Neural progenitor cell (in vitro differentiated cells): ENCODE results near the gene ISM1. TPM values are rescaled to one million over a fixed set of nuclear protein-coding genes. Genes with fewer than 3 reads are reported as not detected.

Experiments used
- DNase-seq: peaks from one replicate; pipeline ENCODE4 v3.0.0-alpha.2; 2016; ENCODE audit warnings: low spot score
- H2AFZ ChIP-seq: fragments of 200-600 bp; sonication (generic); replicated peaks from 2 replicates; pipeline ENCODE4 v1.6.1; 2016; ENCODE audit warnings: antibody characterized with exemption
- H3F3A ChIP-seq: fragments of 200-600 bp; sonication (generic); 2 replicates; pipeline ENCODE4 v1.6.1; 2016; ENCODE audit warnings: antibody characterized with exemption, low read depth
- H3K27ac ChIP-seq: fragments of 200-600 bp; sonication (generic); 2 replicates; pipeline ENCODE4 v1.5.1; 2016; ENCODE audit warnings: mild to moderate bottlenecking
- H3K27me3 ChIP-seq: fragments of 200-600 bp; sonication (generic); 2 replicates; pipeline ENCODE4 v1.6.1; 2016; ENCODE audit warnings: mild to moderate bottlenecking, moderate library complexity
- H3K36me3 ChIP-seq: fragments of 200-600 bp; sonication (generic); 2 replicates; pipeline ENCODE4 v1.5.1; 2016
- H3K4me1 ChIP-seq: fragments of 200-600 bp; sonication (generic); 2 replicates; pipeline ENCODE4 v1.6.1; 2016; ENCODE audit warnings: mixed run types
- H3K4me2 ChIP-seq: fragments of 200-600 bp; sonication (generic); 2 replicates; pipeline ENCODE4 v1.6.1; 2016
- H3K4me3 ChIP-seq: fragments of 200-600 bp; sonication (generic); 2 replicates; pipeline ENCODE4 v1.5.1; 2016
- H3K79me2 ChIP-seq: fragments of 200-600 bp; sonication (generic); 2 replicates; pipeline ENCODE4 v1.6.1; 2016; ENCODE audit warnings: low read depth
- H3K9ac ChIP-seq: fragments of 200-600 bp; sonication (generic); 2 replicates; pipeline ENCODE4 v1.6.1; 2016
- H3K9me3 ChIP-seq: fragments of 200-600 bp; sonication (generic); 2 replicates; pipeline ENCODE4 v1.5.1; 2016; ENCODE audit warnings: low read depth
- H4K20me1 ChIP-seq: fragments of 200-600 bp; sonication (generic); 2 replicates; pipeline ENCODE4 v1.6.1; 2016; ENCODE audit warnings: low read depth
- H3K27ac Mint-ChIP-seq: 3 replicates; pipeline ENCODE4 v1.8.0; 2021; ENCODE audit warnings: mixed read lengths
- H3K27me3 Mint-ChIP-seq: 2 replicates; pipeline ENCODE4 v1.8.0; 2022; ENCODE audit warnings: low read depth, mild to moderate bottlenecking, inconsistent platforms, moderate library complexity, mixed read lengths; ENCODE audit not compliant: insufficient read depth
- H3K36me3 Mint-ChIP-seq: 3 replicates; pipeline ENCODE4 v1.8.0; 2021; ENCODE audit warnings: mixed read lengths
- H3K4me1 Mint-ChIP-seq: 3 replicates; pipeline ENCODE4 v1.8.0; 2021; ENCODE audit warnings: mixed read lengths
- H3K4me3 Mint-ChIP-seq: 3 replicates; pipeline ENCODE4 v1.8.0; 2021; ENCODE audit warnings: mild to moderate bottlenecking, moderate library complexity, mixed read lengths
- H3K9me3 Mint-ChIP-seq: 3 replicates; pipeline ENCODE4 v1.8.0; 2020; ENCODE audit warnings: mixed read lengths
- CTCF ChIP-seq: fragments of 200-600 bp; sonication (generic); IDR thresholded peaks from 2 replicates; pipeline ENCODE4 v1.5.1; 2017; ENCODE audit warnings: antibody characterized with exemption, mild to moderate bottlenecking
- EZH2 ChIP-seq: fragments of 200-600 bp; sonication (generic); IDR thresholded peaks from 2 replicates; pipeline ENCODE4 v1.6.1; 2017; ENCODE audit warnings: antibody characterized with exemption, mild to moderate bottlenecking, moderate library complexity
- EZH2phosphoT487 ChIP-seq: fragments of 200-600 bp; sonication (generic); IDR thresholded peaks from 2 replicates; pipeline ENCODE4 v1.6.1; 2017; ENCODE audit warnings: antibody characterized with exemption
- total RNA-seq: library from RNA; depleted of rRNA; stranded (reverse); fragments of >200 nt; gene quantifications from 2 replicates; pipeline ENCODE4 v1.2.3, GENCODE V29; 2015; ENCODE audit warnings: low replicate concordance

The ISM1 gene
- total RNA-seq, 1 donor from 2014 or later = not detected

- Histone ChIP-seq H3K9ac (no peak overlapping the region), H3K4me2 (no peak overlapping the region), H3K27me3 (no peaks in the 10 kb centered on the region), H2AFZ (no peak overlapping the region), H3K9me3 (no peaks in the 10 kb centered on the region), H3K79me2 (no peaks in the 10 kb centered on the region), H3K36me3 (no peaks in the 10 kb centered on the region), H3K4me1 (no peaks in the 10 kb centered on the region), H3K27ac (no peak overlapping the region), H4K20me1 (no peaks in the 10 kb centered on the region), H3K4me3 (no peak overlapping the region), H3F3A (no peaks in the 10 kb centered on the region)
- Mint-ChIP-seq H3K4me3 (no peak overlapping the region), H3K4me1 (no peaks in the 10 kb centered on the region), H3K9me3 (no peaks in the 10 kb centered on the region), H3K27ac (no peak overlapping the region), H3K36me3 (no peaks in the 10 kb centered on the region), H3K27me3 (peaks cover 2% of the 10 kb centered on the region)
- no peak for TF ChIP-seq EZH2
- TF ChIP-seq CTCF = no peak
- TF ChIP-seq EZH2phosphoT487 = no peak
- no peak for DNase-seq
Measured at GRCh38 chr20:13256606-13257005, 35.5 kb downstream of the ISM1 start.

GRCh38 chr20:13259921-13260320, 38.8 kb downstream of the ISM1 start:
- Histone ChIP-seq H3K9me3 (no peaks in the 10 kb centered on the region), H3F3A (no peaks in the 10 kb centered on the region), H3K27ac (no peak overlapping the region), H4K20me1 (no peaks in the 10 kb centered on the region), H3K4me1 (no peaks in the 10 kb centered on the region), H3K27me3 (no peaks in the 10 kb centered on the region), H3K9ac (no peak overlapping the region), H2AFZ (no peak overlapping the region), H3K79me2 (no peaks in the 10 kb centered on the region), H3K36me3 (no peaks in the 10 kb centered on the region), H3K4me3 (no peak overlapping the region), H3K4me2 (no peak overlapping the region)
- no peak for TF ChIP-seq EZH2phosphoT487
- Mint-ChIP-seq H3K27ac (no peak overlapping the region), H3K4me3 (no peak overlapping the region), H3K27me3 (no peaks in the 10 kb centered on the region), H3K9me3 (no peaks in the 10 kb centered on the region), H3K4me1 (no peaks in the 10 kb centered on the region), H3K36me3 (no peaks in the 10 kb centered on the region)
- DNase-seq = no peak

GRCh38 chr20:13260650-13261279, 39.7 kb downstream of the ISM1 start:
- H3K4me1 Mint-ChIP-seq = no peaks in the 10 kb centered on the region
- no peak for DNase-seq
- Histone ChIP-seq H3K4me3 (no peak overlapping the region), H4K20me1 (no peaks in the 10 kb centered on the region), H3K79me2 (no peaks in the 10 kb centered on the region), H3K9ac (no peak overlapping the region), H2AFZ (no peak overlapping the region), H3K4me2 (no peak overlapping the region), H3K9me3 (no peaks in the 10 kb centered on the region), H3K27me3 (no peaks in the 10 kb centered on the region), H3K36me3 (no peaks in the 10 kb centered on the region), H3F3A (no peaks in the 10 kb centered on the region), H3K27ac (no peak overlapping the region), H3K4me1 (no peaks in the 10 kb centered on the region)
- H3K4me3 Mint-ChIP-seq = no peak overlapping the region
- H3K36me3 Mint-ChIP-seq = no peaks in the 10 kb centered on the region
- no peak for TF ChIP-seq CTCF
- no peak for TF ChIP-seq EZH2
- no peak for TF ChIP-seq EZH2phosphoT487
- H3K9me3 Mint-ChIP-seq = no peaks in the 10 kb centered on the region
- H3K27ac Mint-ChIP-seq = no peak overlapping the region
- H3K27me3 Mint-ChIP-seq = peaks cover 2% of the 10 kb centered on the region

- H3K27me3 ChIP-seq = no peaks in the 10 kb centered on the region
- no peaks in the 10 kb centered on the region for H3K36me3 ChIP-seq
- no peaks in the 10 kb centered on the region for H3K4me1 Mint-ChIP-seq
- H3K36me3 Mint-ChIP-seq = no peaks in the 10 kb centered on the region
- H3K27ac Mint-ChIP-seq = no peak overlapping the region
- H3K9ac ChIP-seq = no peak overlapping the region
- peak; percentile 75 for DNase-seq
- H3K79me2 ChIP-seq = no peaks in the 10 kb centered on the region
- H3K27me3 Mint-ChIP-seq = peaks cover 2% of the 10 kb centered on the region
- no peaks in the 10 kb centered on the region for H4K20me1 ChIP-seq
- H3K9me3 Mint-ChIP-seq = no peaks in the 10 kb centered on the region
- no peak overlapping the region for H3K4me3 ChIP-seq
- no peaks in the 10 kb centered on the region for H3K4me1 ChIP-seq
- no peaks in the 10 kb centered on the region for H3F3A ChIP-seq
- H3K27ac ChIP-seq = no peak overlapping the region
- no peaks in the 10 kb centered on the region for H3K9me3 ChIP-seq
- no peak overlapping the region for H3K4me2 ChIP-seq
- TF ChIP-seq CTCF (peak; percentile 91), EZH2phosphoT487 (no peak)
- H3K4me3 Mint-ChIP-seq = no peak overlapping the region
- no peak overlapping the region for H2AFZ ChIP-seq
Measured at GRCh38 chr20:13261460-13262301, 40.6 kb downstream of the ISM1 start.
